Measurements from ENCODE around the gene MANBA.

DNA sequence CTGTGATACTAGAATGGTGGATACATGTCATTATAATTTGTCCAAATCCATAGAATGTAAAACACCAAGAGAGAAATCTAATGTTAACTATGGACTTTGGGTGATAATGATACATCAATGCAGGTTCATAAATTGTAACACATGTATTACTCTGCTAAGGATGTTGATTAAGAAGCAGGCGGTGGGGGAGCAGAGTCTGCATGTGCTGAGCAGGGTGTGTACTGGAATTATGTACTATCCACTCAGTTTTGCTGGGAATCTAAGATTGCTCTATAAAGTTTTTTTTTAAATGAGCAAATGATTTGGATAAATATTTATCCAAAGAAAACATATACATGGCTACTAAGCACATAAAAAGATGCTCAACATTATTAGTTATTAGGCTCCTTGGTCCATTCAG lies 15.0 kb upstream of the MANBA start:
- TF ChIP-seq POLR2AphosphoS5 (IDR thresholded peaks at IDR 0.05; ENCODE audit: low read depth, low read length) (no peak), TAF1 (IDR thresholded peaks at IDR 0.05; ENCODE audit: borderline replicate concordance, insufficient read depth, low read length) (no peak), FOXP2 (optimal IDR thresholded peaks at IDR 0.05; ENCODE audit: borderline replicate concordance, extremely low read depth, extremely low read length, insufficient read depth) (no peak), SIN3A (IDR thresholded peaks at IDR 0.05; ENCODE audit: borderline replicate concordance, insufficient read depth, low read length) (no peak)
- TF ChIP-seq, protein P1, sequence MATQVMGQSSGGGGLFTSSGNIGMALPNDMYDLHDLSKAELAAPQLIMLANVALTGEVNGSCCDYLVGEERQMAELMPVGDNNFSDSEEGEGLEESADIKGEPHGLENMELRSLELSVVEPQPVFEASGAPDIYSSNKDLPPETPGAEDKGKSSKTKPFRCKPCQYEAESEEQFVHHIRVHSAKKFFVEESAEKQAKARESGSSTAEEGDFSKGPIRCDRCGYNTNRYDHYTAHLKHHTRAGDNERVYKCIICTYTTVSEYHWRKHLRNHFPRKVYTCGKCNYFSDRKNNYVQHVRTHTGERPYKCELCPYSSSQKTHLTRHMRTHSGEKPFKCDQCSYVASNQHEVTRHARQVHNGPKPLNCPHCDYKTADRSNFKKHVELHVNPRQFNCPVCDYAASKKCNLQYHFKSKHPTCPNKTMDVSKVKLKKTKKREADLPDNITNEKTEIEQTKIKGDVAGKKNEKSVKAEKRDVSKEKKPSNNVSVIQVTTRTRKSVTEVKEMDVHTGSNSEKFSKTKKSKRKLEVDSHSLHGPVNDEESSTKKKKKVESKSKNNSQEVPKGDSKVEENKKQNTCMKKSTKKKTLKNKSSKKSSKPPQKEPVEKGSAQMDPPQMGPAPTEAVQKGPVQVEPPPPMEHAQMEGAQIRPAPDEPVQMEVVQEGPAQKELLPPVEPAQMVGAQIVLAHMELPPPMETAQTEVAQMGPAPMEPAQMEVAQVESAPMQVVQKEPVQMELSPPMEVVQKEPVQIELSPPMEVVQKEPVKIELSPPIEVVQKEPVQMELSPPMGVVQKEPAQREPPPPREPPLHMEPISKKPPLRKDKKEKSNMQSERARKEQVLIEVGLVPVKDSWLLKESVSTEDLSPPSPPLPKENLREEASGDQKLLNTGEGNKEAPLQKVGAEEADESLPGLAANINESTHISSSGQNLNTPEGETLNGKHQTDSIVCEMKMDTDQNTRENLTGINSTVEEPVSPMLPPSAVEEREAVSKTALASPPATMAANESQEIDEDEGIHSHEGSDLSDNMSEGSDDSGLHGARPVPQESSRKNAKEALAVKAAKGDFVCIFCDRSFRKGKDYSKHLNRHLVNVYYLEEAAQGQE (IDR thresholded peaks at IDR 0.05; ENCODE audit: insufficient read depth in 1 of 2, low read depth in 2 of 2, low read length in 2 of 2): no peak

Measured in PFSK-1 (cell line).